ENCODE measurements around the gene XPC.

DNA sequence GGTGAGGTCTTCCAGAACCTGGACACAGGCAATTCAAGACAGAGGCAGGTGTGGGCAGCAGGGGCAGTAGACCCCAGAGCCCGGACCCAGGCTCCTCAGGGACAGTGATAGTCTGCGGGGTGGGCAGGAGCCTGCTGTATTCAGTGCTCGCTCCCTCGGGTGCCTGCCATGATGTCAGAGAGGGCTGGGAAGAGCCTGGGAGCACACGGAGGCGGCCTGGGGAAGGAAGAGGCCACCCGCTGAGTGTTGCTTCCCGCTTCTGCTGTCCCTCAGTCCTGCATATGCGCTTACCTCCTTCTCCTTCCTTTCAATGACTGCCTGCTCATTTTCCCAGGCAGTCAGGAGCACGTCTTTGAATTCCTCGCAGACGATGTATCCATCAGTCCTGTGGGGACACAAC, 30.8 kb downstream of the XPC start:
- TF ChIP-seq, protein P1, sequence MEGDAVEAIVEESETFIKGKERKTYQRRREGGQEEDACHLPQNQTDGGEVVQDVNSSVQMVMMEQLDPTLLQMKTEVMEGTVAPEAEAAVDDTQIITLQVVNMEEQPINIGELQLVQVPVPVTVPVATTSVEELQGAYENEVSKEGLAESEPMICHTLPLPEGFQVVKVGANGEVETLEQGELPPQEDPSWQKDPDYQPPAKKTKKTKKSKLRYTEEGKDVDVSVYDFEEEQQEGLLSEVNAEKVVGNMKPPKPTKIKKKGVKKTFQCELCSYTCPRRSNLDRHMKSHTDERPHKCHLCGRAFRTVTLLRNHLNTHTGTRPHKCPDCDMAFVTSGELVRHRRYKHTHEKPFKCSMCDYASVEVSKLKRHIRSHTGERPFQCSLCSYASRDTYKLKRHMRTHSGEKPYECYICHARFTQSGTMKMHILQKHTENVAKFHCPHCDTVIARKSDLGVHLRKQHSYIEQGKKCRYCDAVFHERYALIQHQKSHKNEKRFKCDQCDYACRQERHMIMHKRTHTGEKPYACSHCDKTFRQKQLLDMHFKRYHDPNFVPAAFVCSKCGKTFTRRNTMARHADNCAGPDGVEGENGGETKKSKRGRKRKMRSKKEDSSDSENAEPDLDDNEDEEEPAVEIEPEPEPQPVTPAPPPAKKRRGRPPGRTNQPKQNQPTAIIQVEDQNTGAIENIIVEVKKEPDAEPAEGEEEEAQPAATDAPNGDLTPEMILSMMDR (IDR thresholded peaks at IDR 0.05; ENCODE audit: low read depth, low read length), result no peak
- TF ChIP-seq EZH2phosphoT487 (IDR thresholded peaks at IDR 0.05; ENCODE audit: low read depth), result no peak

Measured in OCI-LY3 (cell line).